H1 (cell line): ENCODE measurements around the gene AMBN. TPM values are rescaled to one million over a fixed set of nuclear protein-coding genes. Genes with fewer than 3 reads are reported as not detected.

Experiments
- CTCF ChIA-PET: fragments of 300-600 bp; sonication (Branson Sonifier 250); formaldehyde crosslinking; loops from one replicate; lab custom pipeline; 2021; ENCODE audit not compliant: partially characterized antibody; lab: Charles Lee
- POLR2A ChIA-PET: fragments of 300-600 bp; sonication (Branson Sonifier 250); formaldehyde crosslinking; loops from one replicate; lab custom pipeline; 2021; ENCODE audit warnings: inconsistent platforms; ENCODE audit not compliant: partially characterized antibody; lab: Charles Lee
- DNase-seq, 2 experiments: peaks; one replicate each; pipeline versions ENCODE4 v3.0.0 to v3.0.0-alpha.2; 2010 to 2022; ENCODE audit warnings: low spot score in 2 of 2, low read depth in 1 of 2, mixed read lengths in 1 of 2
- FAIRE-seq: peaks from 2 replicates; lab custom pipeline; 2011; peaks lifted over from hg19 to GRCh38; lab: Jason Lieb, UNC
- H2AFZ ChIP-seq: 2 replicates; pipeline ENCODE4 v1.8.1; 2012; ENCODE audit warnings: low read length, inconsistent platforms
- H2AK5ac ChIP-seq: 2 replicates; pipeline ENCODE4 v1.6.1; 2013; ENCODE audit warnings: low read depth, low read length
- H2BK120ac ChIP-seq: replicated peaks from 2 replicates; pipeline ENCODE3; 2013; ENCODE audit warnings: low read depth, low read length, inconsistent platforms
- H2BK12ac ChIP-seq: 2 replicates; pipeline ENCODE4 v1.6.1; 2013; ENCODE audit warnings: low read depth, low read length
- H2BK15ac ChIP-seq: 2 replicates; pipeline ENCODE4 v1.6.1; 2013; ENCODE audit warnings: low read length
- H2BK20ac ChIP-seq: 2 replicates; pipeline ENCODE4 v1.6.1; 2013; ENCODE audit warnings: low read length
- H2BK5ac ChIP-seq: 2 replicates; pipeline ENCODE4 v1.6.1; 2013; ENCODE audit warnings: low read depth, low read length
- H3K14ac ChIP-seq: 2 replicates; pipeline ENCODE4 v1.6.1; 2013; ENCODE audit warnings: inconsistent platforms; ENCODE audit not compliant: insufficient read length
- H3K18ac ChIP-seq: 2 replicates; pipeline ENCODE4 v1.6.1; 2013; ENCODE audit warnings: low read length; ENCODE audit errors: extremely low read depth
- H3K23ac ChIP-seq: 2 replicates; pipeline ENCODE4 v1.6.1; 2013; ENCODE audit warnings: inconsistent platforms; ENCODE audit not compliant: insufficient read length
- H3K23me2 ChIP-seq: 2 replicates; pipeline ENCODE4 v1.6.1; 2013; ENCODE audit warnings: low read depth, low read length
- H3K27ac ChIP-seq: 2 replicates; pipeline ENCODE4 v1.6.1; 2011; ENCODE audit warnings: low read depth, low read length, inconsistent platforms
- H3K27me3 ChIP-seq, 4 experiments: replicated peaks in 1 of 4; 1 replicate in 1 of 4; 2 replicates in 3 of 4; pipeline versions ENCODE4 v1.6.1 to v1.8.1; 2011 to 2013; ENCODE audit warnings: low read length in 3 of 4, mild to moderate bottlenecking in 3 of 4, inconsistent platforms in 2 of 4, mixed read lengths in 2 of 4, moderate library complexity in 1 of 4; ENCODE audit not compliant: control insufficient read depth in 3 of 4, insufficient read depth in 3 of 4; ENCODE audit errors: extremely low read depth in 1 of 4
- H3K36me3 ChIP-seq, 4 experiments: 2 replicates each; pipeline versions ENCODE4 v1.6.1 to v1.8.1; 2011 to 2013; ENCODE audit warnings: mild to moderate bottlenecking in 4 of 4, low read length in 3 of 4, moderate library complexity in 2 of 4, control low read depth in 1 of 4, inconsistent platforms in 1 of 4; ENCODE audit not compliant: insufficient read depth in 4 of 4, control insufficient read depth in 2 of 4
- H3K4ac ChIP-seq: replicated peaks from 2 replicates; pipeline ENCODE3; 2013; ENCODE audit warnings: low read length, low read depth, mixed read lengths, inconsistent platforms; ENCODE audit not compliant: insufficient read length
- H3K4me1 ChIP-seq, 4 experiments: replicated peaks in 1 of 4; 1 replicate in 1 of 4; 2 replicates in 3 of 4; pipeline versions ENCODE4 v1.6.1 to v1.8.1; 2011 to 2013; ENCODE audit warnings: low read length in 3 of 4, inconsistent platforms in 2 of 4, mixed read lengths in 1 of 4; ENCODE audit not compliant: insufficient read depth in 4 of 4, control insufficient read depth in 3 of 4
- H3K4me2 ChIP-seq, 2 experiments: 2 replicates each; pipeline versions ENCODE4 v1.6.1 to v1.8.1; 2011 to 2013; ENCODE audit warnings: low read depth in 2 of 2, low read length in 2 of 2, control low read depth in 1 of 2, inconsistent platforms in 1 of 2, mild to moderate bottlenecking in 1 of 2; ENCODE audit not compliant: insufficient read depth in 1 of 2
- H3K4me3 ChIP-seq, 4 experiments: fragments of 200-600, 300-600 bp in 1 of 4; sonication (generic), shearing (Covaris generic), sonication (Bioruptor Twin) in 1 of 4; 2 replicates each; pipeline versions ENCODE4 v1.5.1 to v1.8.1; 2011 to 2016; ENCODE audit warnings: low read length in 4 of 4, low read depth in 3 of 4, control low read depth in 2 of 4, inconsistent platforms in 2 of 4, mild to moderate bottlenecking in 2 of 4, mixed read lengths in 1 of 4, moderate library complexity in 1 of 4; ENCODE audit not compliant: insufficient read depth in 2 of 4; ENCODE audit errors: extremely low read depth in 1 of 4
- H3K56ac ChIP-seq: replicated peaks from 2 replicates; pipeline ENCODE3; 2013; ENCODE audit warnings: low read depth, mild to moderate bottlenecking, mixed read lengths, low read length, inconsistent platforms; ENCODE audit not compliant: insufficient read length
- H3K79me1 ChIP-seq: 2 replicates; pipeline ENCODE4 v1.6.1; 2013; ENCODE audit warnings: low read depth, low read length, control low read depth
- H3K79me2 ChIP-seq, 2 experiments: 2 replicates each; pipeline versions ENCODE4 v1.6.1 to v1.8.1; 2012 to 2013; ENCODE audit warnings: low read length in 2 of 2, mild to moderate bottlenecking in 2 of 2, inconsistent platforms in 1 of 2; ENCODE audit not compliant: insufficient read depth in 2 of 2, control insufficient read depth in 1 of 2
- H3K9ac ChIP-seq, 4 experiments: replicated peaks in 1 of 4; 1 replicate in 1 of 4; 2 replicates in 3 of 4; pipeline versions ENCODE4 v1.6.1 to v1.8.1; 2011 to 2013; ENCODE audit warnings: low read depth in 3 of 4, low read length in 3 of 4, control low read depth in 2 of 4, mild to moderate bottlenecking in 2 of 4, moderate library complexity in 2 of 4, inconsistent platforms in 1 of 4; ENCODE audit errors: extremely low read depth in 1 of 4
- H3K9me3 ChIP-seq, 2 experiments: 2 replicates each; pipeline versions ENCODE4 v1.6.1 to v1.8.1; 2012 to 2013; ENCODE audit warnings: mild to moderate bottlenecking in 2 of 2, moderate library complexity in 2 of 2, control low read depth in 1 of 2, inconsistent platforms in 1 of 2, low read depth in 1 of 2, low read length in 1 of 2, mixed read lengths in 1 of 2; ENCODE audit not compliant: insufficient read depth in 2 of 2
- H4K20me1 ChIP-seq, 2 experiments: replicated peaks in 1 of 2; 2 replicates each; pipeline versions ENCODE3 to v1.8.1; 2011 to 2013; ENCODE audit warnings: inconsistent platforms in 2 of 2, low read length in 2 of 2, mild to moderate bottlenecking in 1 of 2; ENCODE audit not compliant: insufficient read depth in 2 of 2, control insufficient read depth in 1 of 2
- H4K5ac ChIP-seq: 2 replicates; pipeline ENCODE4 v1.6.1; 2013; ENCODE audit warnings: low read length, low read depth, mixed read lengths, inconsistent platforms; ENCODE audit not compliant: insufficient read length
- H4K8ac ChIP-seq: 2 replicates; pipeline ENCODE4 v1.8.0; 2013; ENCODE audit warnings: mild to moderate bottlenecking, moderate library complexity, low read length, inconsistent platforms; ENCODE audit not compliant: insufficient read depth; ENCODE audit errors: extremely low read depth
- H4K91ac ChIP-seq: replicated peaks from 2 replicates; pipeline ENCODE3; 2013; ENCODE audit warnings: low read length, mixed read lengths, inconsistent platforms; ENCODE audit not compliant: insufficient read length
- EGR1 ChIP-seq: IDR thresholded peaks from 2 replicates; pipeline ENCODE4 v1.6.1; 2011; ENCODE audit warnings: low read depth, low read length, borderline replicate concordance
- MAX ChIP-seq: IDR thresholded peaks from 2 replicates; pipeline ENCODE4 v1.6.1; 2012; ENCODE audit warnings: inconsistent platforms
- polyA plus RNA-seq, 7 experiments: library from polyadenylated mRNA; depleted of rRNA in 3 of 7; stranded (reverse) in 5 of 7; unstranded in 2 of 7; fragments of >200 nt in 5 of 7; fragments of 200-250 nt in 2 of 7; gene quantifications; 1 replicate in 5 of 7; 2 replicates in 1 of 7; 4 replicates in 1 of 7; pipeline versions ENCODE4 v1.2.1 to v1.2.3, GENCODE V29; 2011 to 2013; ENCODE audit warnings: missing spikeins in 2 of 7, mixed read lengths in 2 of 7
- total RNA-seq: library from RNA; stranded (reverse); fragmentation: NEBNext Ultra II Directional; extraction: Animal tissue kit (Norgen Biotek cat#: 25700); gene quantifications from 2 replicates; pipeline ENCODE4 v1.2.1, GENCODE V29; 2021

AMBN gene
- total and polyA plus RNA-seq, 2 of the 8 experiments (the other 6 are each of a cell fraction or from before 2014, with no cell fraction given): not detected

GRCh38 chr4:70594196-70594595 is 2.1 kb downstream of the AMBN start:
- Histone ChIP-seq H4K91ac (no peak overlapping the region), H3K18ac (no peak overlapping the region), H2BK15ac (no peak overlapping the region), H3K4me1 (no peaks in the 10 kb centered on the region), H3K14ac (no peak overlapping the region), H4K20me1 (no peaks in the 10 kb centered on the region), H4K5ac (no peak overlapping the region), H2BK120ac (no peak overlapping the region)
- FAIRE-seq: no peak
- TF ChIP-seq MAX (no peak), EGR1 (no peak)
- TF ChIP-seq, all 59 proteins: peak for 0
- no peak overlapping the region for H3K4ac ChIP-seq
- H3K4me2 ChIP-seq: no peak overlapping the region
- H2AFZ ChIP-seq: no peak overlapping the region
- no peak overlapping the region for H2BK5ac ChIP-seq
- H3K23me2 ChIP-seq: no peaks in the 10 kb centered on the region
- H3K56ac ChIP-seq: no peak overlapping the region
- H3K9me3 ChIP-seq: no peaks in the 10 kb centered on the region
- POLR2A ChIA-PET: no interaction called here
- no peak overlapping the region for H3K23ac ChIP-seq
- H3K9ac ChIP-seq: no peak overlapping the region
- no peak overlapping the region for H2BK20ac ChIP-seq
- no peak overlapping the region for H2AK5ac ChIP-seq
- CTCF ChIA-PET: interaction anchor here (1.4 kb wide), 1 partner anchor 22 kb away, joined by 4 read pairs; no protein-coding TSS in a partner anchor
- H3K27me3 ChIP-seq: no peaks in the 10 kb centered on the region
- no peaks in the 10 kb centered on the region for H3K79me2 ChIP-seq
- H3K27ac ChIP-seq: no peak overlapping the region
- no peaks in the 10 kb centered on the region for H3K36me3 ChIP-seq
- no peak overlapping the region for H4K8ac ChIP-seq
- no peak overlapping the region for H3K4me3 ChIP-seq
- no peaks in the 10 kb centered on the region for H3K79me1 ChIP-seq
- H2BK12ac ChIP-seq: no peak overlapping the region
- no peak for DNase-seq
